GM12878 (cell line): ENCODE measurements around the gene PDZRN3. TPM values are rescaled to one million over a fixed set of nuclear protein-coding genes. Genes with fewer than 3 reads are reported as not detected.

Experiments used
- BMI1 ChIP-seq: fragments of 450-650 bp; IDR thresholded peaks from 2 replicates; pipeline ENCODE4 v1.6.1; 2016; ENCODE audit warnings: mild to moderate bottlenecking, moderate library complexity, borderline replicate concordance
- CHD1 ChIP-seq: IDR thresholded peaks from 2 replicates; pipeline ENCODE4 v1.6.1; 2012; ENCODE audit warnings: low read depth, low read length, improper control_type of control experiment
- EP300 ChIP-seq, 2 experiments: fragments of 150-350 bp in 1 of 2; IDR thresholded peaks; 2 replicates each; pipeline ENCODE4 v1.6.1; 2011 to 2012; ENCODE audit warnings: low read depth in 2 of 2, low read length in 2 of 2, borderline replicate concordance in 1 of 2, improper control_type of control experiment in 1 of 2, inconsistent platforms in 1 of 2; ENCODE audit not compliant: control insufficient read depth in 1 of 2
- EZH2 ChIP-seq: IDR thresholded peaks from 2 replicates; pipeline ENCODE4 v1.6.1; 2012; ENCODE audit warnings: low read depth, mild to moderate bottlenecking, control low read depth, inconsistent platforms, low read length, borderline replicate concordance; ENCODE audit not compliant: control insufficient read depth
- FOS ChIP-seq: IDR thresholded peaks from 3 replicates; pipeline ENCODE4 v1.6.1; 2011; ENCODE audit warnings: borderline replicate concordance; ENCODE audit not compliant: insufficient read length; ENCODE audit errors: extremely low read depth
- FOXM1 ChIP-seq: IDR thresholded peaks from 2 replicates; pipeline ENCODE4 v1.6.1; 2012; ENCODE audit warnings: low read depth, mild to moderate bottlenecking, inconsistent platforms, low read length, moderate library complexity
- MTA3 ChIP-seq: IDR thresholded peaks from 2 replicates; pipeline ENCODE4 v1.6.1; 2012; ENCODE audit warnings: low read length, inconsistent platforms, borderline replicate concordance
- MXI1 ChIP-seq: fragments of 150-350 bp; IDR thresholded peaks from 2 replicates; pipeline ENCODE4 v1.6.1; 2011; ENCODE audit warnings: low read depth, mild to moderate bottlenecking, inconsistent platforms, low read length, improper control_type of control experiment
- MYB ChIP-seq: fragments of 150-350 bp; IDR thresholded peaks from 2 replicates; pipeline ENCODE4 v1.6.1; 2014; ENCODE audit warnings: mild to moderate bottlenecking, low read depth, low read length, borderline replicate concordance
- MYC ChIP-seq: IDR thresholded peaks from 2 replicates; pipeline ENCODE4 v1.6.1; 2011; ENCODE audit warnings: mild to moderate bottlenecking, low read length, moderate library complexity, inconsistent platforms; ENCODE audit not compliant: insufficient read depth, insufficient replicate concordance, insufficient read length, severe bottlenecking
- NBN ChIP-seq: fragments of 450-650 bp; IDR thresholded peaks from 2 replicates; pipeline ENCODE4 v1.6.1; 2016
- NR2C1 ChIP-seq: fragments of 450-650 bp; IDR thresholded peaks from 2 replicates; pipeline ENCODE4 v1.6.1; 2017; ENCODE audit warnings: antibody characterized with exemption, mild to moderate bottlenecking, moderate library complexity
- NRF1 ChIP-seq: conservative IDR thresholded peaks from 2 replicates; pipeline ENCODE4 v1.6.1; 2011; ENCODE audit warnings: mild to moderate bottlenecking, low read depth, low read length, improper control_type of control experiment
- POLR2A ChIP-seq: IDR thresholded peaks from 2 replicates; pipeline ENCODE4 v1.6.1; 2011; ENCODE audit warnings: low read depth, mild to moderate bottlenecking, low read length
- POLR2AphosphoS2 ChIP-seq: IDR thresholded peaks from 2 replicates; pipeline ENCODE4 v1.6.1; 2011; ENCODE audit warnings: low read depth, mild to moderate bottlenecking, low read length, improper control_type of control experiment, moderate library complexity
- RFX5 ChIP-seq: IDR thresholded peaks from 2 replicates; pipeline ENCODE4 v1.6.1; 2011; ENCODE audit warnings: low read depth, low read length, improper control_type of control experiment
- SIX5 ChIP-seq: IDR thresholded peaks from 2 replicates; pipeline ENCODE4 v1.6.1; 2011; ENCODE audit warnings: mild to moderate bottlenecking, low read depth, low read length, moderate library complexity; ENCODE audit not compliant: severe bottlenecking
- ZBTB4 ChIP-seq: fragments of 450-650 bp; formaldehyde crosslinking; IDR thresholded peaks from 2 replicates; pipeline ENCODE4 v1.4.0; 2022; ENCODE audit warnings: mild to moderate bottlenecking, moderate library complexity
- ZNF207 ChIP-seq: fragments of 450-650 bp; IDR thresholded peaks from 2 replicates; pipeline ENCODE4 v1.6.1; 2014; ENCODE audit warnings: antibody characterized with exemption, mild to moderate bottlenecking, borderline replicate concordance
- ZNF274 ChIP-seq: IDR thresholded peaks from one replicate; pipeline ENCODE4 v1.8.0; 2011; ENCODE audit not compliant: insufficient read length, insufficient read depth
- polyA plus RNA-seq, 11 experiments: library from polyadenylated mRNA; depleted of rRNA in 4 of 11; unstranded in 6 of 11; stranded (reverse) in 5 of 11; fragments of >200 nt; fragmentation: Nextera tagmentation in 4 of 11; fragmentation: Illumina TruSeq in 1 of 11; extraction: Ambion mirVana in 4 of 11; extraction: Trizol in 1 of 11; gene quantifications; 1 replicate in 1 of 11; 2 replicates in 10 of 11; pipeline versions ENCODE4 v1.2.1 to v1.2.3, GENCODE V29; 2011 to 2016; ENCODE audit warnings: inconsistent platforms in 2 of 11, missing spikeins in 2 of 11, low read depth in 1 of 11
- total RNA-seq, 4 experiments: library from RNA; depleted of rRNA in 3 of 4; stranded (reverse); fragments of >200 nt in 3 of 4; fragmentation: Illumina TruSeq in 1 of 4; extraction: Trizol in 1 of 4; gene quantifications; 2 replicates each; pipeline versions ENCODE4 v1.2.1 to v1.2.3, GENCODE V29; 2013 to 2021
- TF ChIP-seq, protein P1 (sequence below): fragments of 450-650 bp; formaldehyde crosslinking; IDR thresholded peaks from 2 replicates; pipeline ENCODE4 v1.5.0; 2022; ENCODE audit warnings: mild to moderate bottlenecking, missing genetic modification characterization
- TF ChIP-seq, protein P2 (sequence below): fragments of 450-650 bp; IDR thresholded peaks from 2 replicates; pipeline ENCODE4 v1.6.1; 2014; ENCODE audit warnings: mild to moderate bottlenecking

The PDZRN3 gene
- total and polyA plus RNA-seq, 10 of the 15 experiments (the other 5 are each of a cell fraction or from before 2014, with no cell fraction given), result 0.07 to 0.37 (median 0.12) TPM; not detected in 6

DNA sequence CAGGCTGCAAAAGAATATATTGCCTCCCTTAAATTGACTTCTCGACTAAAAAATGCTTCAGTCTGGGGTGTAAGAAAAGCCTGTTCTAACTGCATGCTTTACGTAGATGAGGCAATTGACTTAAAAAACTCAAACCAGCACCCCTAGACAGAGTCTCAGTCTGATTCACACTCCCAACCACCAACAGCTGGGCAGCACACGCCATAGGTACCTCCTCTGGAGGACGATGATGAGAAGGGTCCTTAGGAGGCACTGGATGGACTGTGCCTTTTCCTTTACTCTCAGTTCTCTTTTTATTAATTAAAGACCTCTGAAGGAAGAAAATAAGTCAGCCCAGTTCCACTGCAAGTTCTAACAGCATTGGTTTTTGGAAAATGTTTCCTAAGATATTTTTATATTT, 175.0 kb downstream of the PDZRN3 start (continued):
- TF ChIP-seq ZBTB4 (CRISPR knock-in tag) (no peak), NBN (no peak), BMI1 (no peak), POLR2AphosphoS2 (no peak), EP300 (IDR thresholded peaks at IDR 0.05; ENCODE audit: borderline replicate concordance in 1 of 2, control insufficient read depth in 1 of 2, low read depth in 2 of 2, low read length in 2 of 2) (peak; percentile 57 to 76; a peak in 3 of 4 replicates), MXI1 (no peak), MYC (no peak), ZNF274 (no peak), FOS (no peak), SIX5 (no peak), EZH2 (no peak), ZNF207 (no peak), RFX5 (no peak), NR2C1 (no peak), MYB (no peak), MTA3 (no peak), POLR2A (no peak), CHD1 (no peak), NRF1 (no peak), FOXM1 (peak; percentile 86)
- TF ChIP-seq, protein P1, sequence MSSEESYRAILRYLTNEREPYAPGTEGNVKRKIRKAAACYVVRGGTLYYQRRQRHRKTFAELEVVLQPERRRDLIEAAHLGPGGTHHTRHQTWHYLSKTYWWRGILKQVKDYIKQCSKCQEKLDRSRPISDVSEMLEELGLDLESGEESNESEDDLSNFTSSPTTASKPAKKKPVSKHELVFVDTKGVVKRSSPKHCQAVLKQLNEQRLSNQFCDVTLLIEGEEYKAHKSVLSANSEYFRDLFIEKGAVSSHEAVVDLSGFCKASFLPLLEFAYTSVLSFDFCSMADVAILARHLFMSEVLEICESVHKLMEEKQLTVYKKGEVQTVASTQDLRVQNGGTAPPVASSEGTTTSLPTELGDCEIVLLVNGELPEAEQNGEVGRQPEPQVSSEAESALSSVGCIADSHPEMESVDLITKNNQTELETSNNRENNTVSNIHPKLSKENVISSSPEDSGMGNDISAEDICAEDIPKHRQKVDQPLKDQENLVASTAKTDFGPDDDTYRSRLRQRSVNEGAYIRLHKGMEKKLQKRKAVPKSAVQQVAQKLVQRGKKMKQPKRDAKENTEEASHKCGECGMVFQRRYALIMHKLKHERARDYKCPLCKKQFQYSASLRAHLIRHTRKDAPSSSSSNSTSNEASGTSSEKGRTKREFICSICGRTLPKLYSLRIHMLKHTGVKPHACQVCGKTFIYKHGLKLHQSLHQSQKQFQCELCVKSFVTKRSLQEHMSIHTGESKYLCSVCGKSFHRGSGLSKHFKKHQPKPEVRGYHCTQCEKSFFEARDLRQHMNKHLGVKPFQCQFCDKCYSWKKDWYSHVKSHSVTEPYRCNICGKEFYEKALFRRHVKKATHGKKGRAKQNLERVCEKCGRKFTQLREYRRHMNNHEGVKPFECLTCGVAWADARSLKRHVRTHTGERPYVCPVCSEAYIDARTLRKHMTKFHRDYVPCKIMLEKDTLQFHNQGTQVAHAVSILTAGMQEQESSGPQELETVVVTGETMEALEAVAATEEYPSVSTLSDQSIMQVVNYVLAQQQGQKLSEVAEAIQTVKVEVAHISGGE, result no peak
- TF ChIP-seq, protein P2, sequence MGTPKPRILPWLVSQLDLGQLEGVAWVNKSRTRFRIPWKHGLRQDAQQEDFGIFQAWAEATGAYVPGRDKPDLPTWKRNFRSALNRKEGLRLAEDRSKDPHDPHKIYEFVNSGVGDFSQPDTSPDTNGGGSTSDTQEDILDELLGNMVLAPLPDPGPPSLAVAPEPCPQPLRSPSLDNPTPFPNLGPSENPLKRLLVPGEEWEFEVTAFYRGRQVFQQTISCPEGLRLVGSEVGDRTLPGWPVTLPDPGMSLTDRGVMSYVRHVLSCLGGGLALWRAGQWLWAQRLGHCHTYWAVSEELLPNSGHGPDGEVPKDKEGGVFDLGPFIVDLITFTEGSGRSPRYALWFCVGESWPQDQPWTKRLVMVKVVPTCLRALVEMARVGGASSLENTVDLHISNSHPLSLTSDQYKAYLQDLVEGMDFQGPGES, result no peak
